ENCODE data around the gene FAM107B.

Gene FAM107B

GRCh38 chr10:14565199-14565598 is 209.5 kb downstream of the FAM107B start:
- H3K27me3 ChIP-seq (ENCODE audit: insufficient read depth, low read depth, severe bottlenecking), result no peaks in the 10 kb centered on the region
- TF ChIP-seq CTCF (IDR thresholded peaks at IDR 0.05; ENCODE audit: low read depth, low read length), result no peak
- no peak for DNase-seq
- no peak overlapping the region for H3K4me3 ChIP-seq (ENCODE audit: low read depth, low read length)
- H3K27ac ChIP-seq, result no peak overlapping the region
- no peaks in the 10 kb centered on the region for H3K36me3 ChIP-seq
- no peaks in the 10 kb centered on the region for H3K9me3 ChIP-seq (ENCODE audit: severe bottlenecking)

DNA sequence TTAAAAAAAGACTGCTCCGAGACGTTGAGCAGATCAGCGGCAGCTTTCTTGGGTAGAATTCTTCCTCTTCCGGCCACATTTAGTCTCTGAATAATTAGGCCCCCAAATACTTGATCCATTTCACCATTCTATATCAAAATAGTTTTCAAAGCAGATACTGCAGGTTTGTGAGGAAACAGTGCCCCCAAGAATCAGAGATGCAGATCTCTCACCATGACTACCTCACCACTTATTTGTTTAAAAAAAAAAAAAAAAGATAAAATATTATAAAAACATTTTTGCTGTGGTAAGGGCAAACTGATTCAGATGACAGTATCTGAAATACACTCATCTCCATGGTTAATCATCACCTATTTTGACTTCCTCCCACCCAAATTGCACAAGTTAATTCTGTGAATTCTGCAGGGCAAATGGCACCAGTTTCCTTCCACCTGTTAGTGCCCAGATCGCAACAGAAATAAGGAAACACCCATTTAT is 210.4 kb downstream of the FAM107B start:
- no peaks in the 10 kb centered on the region for H3K27me3 ChIP-seq (ENCODE audit: insufficient read depth, low read depth, severe bottlenecking)
- no peaks in the 10 kb centered on the region for H3K9me3 ChIP-seq (ENCODE audit: severe bottlenecking)
- no peak for DNase-seq
- no peaks in the 10 kb centered on the region for H3K36me3 ChIP-seq
- TF ChIP-seq CTCF (IDR thresholded peaks at IDR 0.05; ENCODE audit: low read depth, low read length), result no peak
- H3K4me3 ChIP-seq (ENCODE audit: low read depth, low read length), result no peak overlapping the region
- H3K27ac ChIP-seq, result no peak overlapping the region

DNA sequence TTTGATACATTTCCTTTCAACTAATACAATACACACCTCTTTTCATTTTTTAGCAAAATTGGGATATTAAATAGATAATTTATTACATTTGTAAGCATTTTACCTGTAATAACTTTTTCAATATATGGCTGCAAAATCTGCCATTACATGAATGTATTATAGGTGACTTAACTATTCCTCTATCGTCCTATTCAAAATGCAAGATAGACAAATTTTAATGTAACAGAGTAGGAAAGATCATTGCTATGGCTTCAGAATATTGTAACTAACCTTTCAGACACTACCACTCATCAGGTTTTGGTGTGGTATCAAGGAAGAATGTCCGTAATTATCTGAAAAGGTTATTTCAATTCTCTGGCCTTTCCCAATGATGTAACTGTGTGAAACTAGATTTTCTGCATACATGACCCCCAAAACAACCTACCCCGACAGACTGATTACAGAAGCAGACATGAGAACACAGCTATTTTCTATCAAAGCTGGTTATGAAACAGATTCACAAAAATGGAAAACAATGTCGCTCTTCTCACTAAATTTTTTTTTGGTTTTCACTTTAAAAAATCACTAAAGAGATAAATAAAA is 211.2 kb downstream of the FAM107B start:
- DNase-seq, result no peak
- no peak overlapping the region for H3K4me3 ChIP-seq (ENCODE audit: low read depth, low read length)
- TF ChIP-seq CTCF (IDR thresholded peaks at IDR 0.05; ENCODE audit: low read depth, low read length), result no peak

DNA sequence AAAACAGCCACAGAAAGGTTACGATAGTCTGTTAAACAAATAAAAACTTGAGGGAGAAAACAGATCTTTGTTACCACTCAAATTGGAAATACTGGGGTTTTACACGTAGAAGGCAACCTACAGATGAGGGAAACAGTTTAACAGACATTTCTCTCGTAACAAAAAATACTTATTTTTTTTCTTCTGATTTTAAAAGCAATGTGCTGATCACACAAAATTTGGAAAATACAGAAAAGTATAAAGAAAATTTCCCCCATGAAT is 211.7 kb downstream of the FAM107B start:
- H3K4me3 ChIP-seq (ENCODE audit: low read depth, low read length), result no peak overlapping the region
- H3K27ac ChIP-seq, result no peak overlapping the region
- no peaks in the 10 kb centered on the region for H3K36me3 ChIP-seq
- H3K9me3 ChIP-seq (ENCODE audit: severe bottlenecking), result no peaks in the 10 kb centered on the region
- no peak for DNase-seq
- H3K27me3 ChIP-seq (ENCODE audit: insufficient read depth, low read depth, severe bottlenecking), result no peaks in the 10 kb centered on the region
- no peak for TF ChIP-seq CTCF (IDR thresholded peaks at IDR 0.05; ENCODE audit: low read depth, low read length)

More for the DNA sequence above, 211.2 kb downstream of the FAM107B start:
- Histone ChIP-seq H3K9me3 (ENCODE audit: severe bottlenecking) (no peaks in the 10 kb centered on the region), H3K27me3 (ENCODE audit: insufficient read depth, low read depth, severe bottlenecking) (no peaks in the 10 kb centered on the region), H3K27ac (no peak overlapping the region), H3K36me3 (no peaks in the 10 kb centered on the region)

GRCh38 chr10:14562218-14563075 is 212.2 kb downstream of the FAM107B start:
- DNase-seq, result no peak
- TF ChIP-seq CTCF (IDR thresholded peaks at IDR 0.05; ENCODE audit: low read depth, low read length), result no peak
- H3K4me3 ChIP-seq (ENCODE audit: low read depth, low read length), result no peak overlapping the region
- no peaks in the 10 kb centered on the region for H3K36me3 ChIP-seq
- no peak overlapping the region for H3K27ac ChIP-seq
- no peaks in the 10 kb centered on the region for H3K9me3 ChIP-seq (ENCODE audit: severe bottlenecking)
- no peaks in the 10 kb centered on the region for H3K27me3 ChIP-seq (ENCODE audit: insufficient read depth, low read depth, severe bottlenecking)
